ENCODE results near the gene UBN2.

The UBN2 gene

DNA sequence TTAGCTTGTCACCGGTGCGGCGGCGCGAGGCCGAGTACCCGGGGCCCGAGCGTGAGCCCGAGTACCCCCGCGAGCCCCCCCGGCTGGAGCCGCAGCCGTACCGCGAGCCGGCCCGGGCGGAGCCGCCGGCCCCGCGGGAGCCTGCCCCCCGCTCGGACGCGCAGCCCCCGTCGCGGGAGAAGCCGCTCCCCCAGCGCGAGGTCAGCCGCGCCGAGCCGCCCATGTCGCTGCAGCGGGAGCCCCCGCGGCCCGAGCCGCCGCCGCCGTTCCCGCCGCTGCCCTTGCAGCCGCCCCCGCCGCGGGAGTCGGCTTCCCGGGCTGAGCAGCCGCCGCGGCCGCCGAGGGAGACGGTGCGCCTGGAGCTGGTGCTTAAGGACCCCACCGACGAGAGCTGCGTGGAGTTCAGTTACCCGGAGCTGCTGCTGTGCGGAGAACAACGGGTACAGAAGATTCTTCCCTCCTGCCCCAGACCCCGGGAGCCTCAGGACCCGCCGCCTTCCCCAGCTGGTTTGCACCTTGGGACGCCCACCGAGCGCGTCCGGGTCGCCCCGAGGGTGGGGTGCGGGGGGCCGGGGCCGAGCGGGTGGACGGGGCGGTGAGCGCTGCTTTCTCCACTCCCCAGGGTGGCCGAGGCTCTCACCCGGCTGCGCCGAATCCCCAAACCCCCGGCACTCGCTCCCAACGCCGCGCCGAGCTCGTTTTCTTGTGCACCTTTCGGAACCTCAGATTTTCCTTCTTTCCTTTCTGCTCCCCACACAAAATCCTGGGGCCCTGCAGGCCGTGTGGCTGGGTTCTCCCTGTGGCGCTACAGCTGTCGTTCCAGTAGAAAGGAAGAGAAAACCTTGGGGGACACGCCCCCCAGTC, 708 bp downstream of the UBN2 start:
- peak in 1 of 3 experiments; percentile 9 for DNase-seq (ENCODE audit: low read depth in 3 of 3)

DNA sequence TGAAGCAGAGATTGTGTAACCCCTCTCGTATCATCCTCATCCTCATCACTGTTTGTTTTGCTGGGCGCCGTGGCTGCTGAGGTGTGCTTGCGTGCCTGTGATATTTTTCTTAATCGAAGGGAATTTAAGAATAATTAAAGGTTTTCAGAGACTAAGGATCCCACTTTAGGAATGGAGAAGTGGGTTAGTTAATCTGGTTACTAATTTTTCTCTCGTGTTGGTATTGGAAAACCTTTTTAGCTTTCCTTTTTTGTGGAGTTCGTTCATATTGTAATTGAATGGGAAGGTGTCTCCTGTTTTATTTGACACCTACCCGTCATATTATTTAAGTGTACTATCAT, 1.3 kb downstream of the UBN2 start:
- no peak for DNase-seq (ENCODE audit: low read depth in 3 of 3)

DNA sequence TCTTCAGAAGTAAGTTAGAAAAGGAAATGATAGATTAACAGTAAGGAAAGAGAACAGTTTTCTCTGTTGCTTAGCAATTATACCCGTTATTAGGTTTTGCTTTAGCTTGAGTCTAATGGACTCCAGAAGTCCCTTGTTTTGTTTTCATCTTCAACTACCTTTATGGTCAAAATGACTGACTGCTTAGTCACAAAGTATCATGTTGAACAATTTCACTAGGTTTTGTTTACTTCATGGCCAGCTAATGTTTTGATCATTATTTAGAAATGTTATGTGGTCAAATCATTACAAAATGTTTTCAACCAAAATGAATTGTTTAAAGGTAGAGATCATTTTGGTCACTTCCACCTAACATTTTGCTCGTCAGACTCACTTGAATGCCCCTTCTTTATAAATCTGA, 1.9 kb downstream of the UBN2 start:
- no peak for DNase-seq (ENCODE audit: low read depth in 3 of 3)

DNA sequence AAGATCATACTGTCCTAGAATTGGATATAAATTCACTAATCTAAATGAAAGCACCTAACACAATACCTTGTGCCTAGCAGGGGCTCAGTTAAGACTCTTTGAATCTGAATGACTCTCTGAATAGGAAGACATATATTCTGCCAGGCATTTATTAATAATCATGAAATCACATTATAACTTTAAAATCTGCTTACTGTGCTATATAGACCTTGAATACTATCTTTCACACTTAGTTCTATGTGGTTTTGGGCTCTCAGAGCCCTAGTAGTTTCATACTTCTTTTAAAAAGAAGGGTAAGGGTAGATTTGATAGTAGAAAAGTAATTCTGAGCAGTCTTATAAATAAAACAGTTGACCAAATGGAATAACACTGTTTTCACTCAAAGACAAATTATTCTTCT, 10.2 kb downstream of the UBN2 start:
- no peak for DNase-seq (ENCODE audit: low read depth in 3 of 3)

DNA sequence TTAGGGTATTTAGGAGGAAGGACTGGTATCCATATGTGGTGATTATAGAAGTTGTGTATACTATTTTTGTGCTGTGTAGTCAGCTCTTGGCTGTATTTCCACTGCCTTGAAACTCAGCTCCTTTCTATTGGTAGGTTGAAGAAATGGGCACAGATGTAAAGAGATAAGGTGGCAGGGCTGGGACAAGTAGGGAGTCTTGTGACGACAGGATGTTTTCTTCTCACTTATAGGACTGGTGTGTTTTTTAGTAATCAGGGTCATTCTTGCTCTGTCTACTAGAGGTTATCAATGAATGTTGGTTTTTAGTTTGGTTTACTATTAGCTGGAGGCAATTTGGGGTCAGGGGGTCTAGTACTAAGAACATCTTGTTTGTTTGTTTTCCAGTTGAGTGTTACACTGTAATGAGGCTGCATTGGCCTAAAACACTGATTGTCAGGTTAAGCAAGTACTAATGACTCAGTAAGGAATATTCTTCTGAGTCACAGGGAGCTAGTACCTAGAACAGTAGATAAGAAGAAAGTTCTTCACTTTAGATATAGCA, 11.8 kb downstream of the UBN2 start:
- DNase-seq (ENCODE audit: low read depth in 3 of 3): no peak

DNA sequence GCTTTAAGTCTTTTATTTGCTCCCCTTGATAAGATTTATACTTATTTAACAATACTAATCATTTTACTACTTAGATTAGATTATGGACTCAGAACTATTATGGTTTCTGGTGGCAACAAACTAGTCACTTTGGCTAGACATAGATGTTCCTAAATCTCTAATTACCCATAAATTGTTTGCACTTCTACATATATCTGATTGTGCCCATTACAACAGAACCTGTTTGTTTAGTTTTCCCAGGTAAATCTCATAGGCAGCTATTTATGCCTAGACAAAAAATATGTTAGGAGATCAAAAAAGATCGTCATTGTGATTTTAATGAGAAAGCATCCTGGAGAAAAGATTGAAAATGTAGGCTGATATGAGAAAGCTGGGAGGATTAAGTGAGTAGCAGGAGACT, 14.4 kb downstream of the UBN2 start:
- no peak for DNase-seq (ENCODE audit: low read depth in 3 of 3)

DNA sequence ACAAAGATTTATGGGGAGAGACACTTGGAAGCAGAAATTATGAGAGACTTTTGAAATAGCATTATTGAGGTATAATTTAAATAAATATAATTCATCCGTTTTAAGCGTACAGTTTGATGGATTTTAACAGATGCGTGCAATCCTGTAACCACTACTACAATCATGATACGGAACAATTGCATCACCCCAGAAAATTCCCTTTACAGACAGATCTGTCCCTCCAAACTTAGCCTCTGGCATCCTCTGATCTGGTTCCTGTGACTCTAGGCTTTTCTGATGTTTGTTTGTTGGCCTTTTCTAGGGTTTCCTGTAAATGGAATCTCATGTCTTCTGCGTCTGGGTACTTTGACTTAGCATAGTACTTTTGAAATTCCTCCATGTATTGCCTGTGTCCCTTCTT, 15.5 kb downstream of the UBN2 start:
- DNase-seq (ENCODE audit: low read depth in 3 of 3): no peak

DNA sequence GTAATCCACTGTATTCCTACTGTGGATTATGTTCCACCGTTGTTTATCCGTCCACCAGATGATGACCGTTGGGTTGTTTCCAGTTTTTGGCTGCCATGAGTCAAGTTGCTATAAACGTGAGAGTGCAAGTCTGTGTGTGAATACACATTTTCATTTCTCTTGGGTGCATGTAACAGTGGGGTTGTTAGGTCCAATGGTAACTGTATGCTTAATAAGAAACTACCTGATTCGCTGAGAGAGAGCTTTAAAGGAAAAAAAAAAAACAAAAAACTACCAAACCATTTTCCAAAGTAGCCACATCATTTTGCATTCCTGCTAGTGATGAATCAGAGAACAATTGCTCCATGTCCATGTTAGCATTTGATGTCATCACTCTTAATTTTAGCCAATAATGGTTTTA, 15.9 kb downstream of the UBN2 start:
- DNase-seq (ENCODE audit: low read depth in 3 of 3): no peak

DNA sequence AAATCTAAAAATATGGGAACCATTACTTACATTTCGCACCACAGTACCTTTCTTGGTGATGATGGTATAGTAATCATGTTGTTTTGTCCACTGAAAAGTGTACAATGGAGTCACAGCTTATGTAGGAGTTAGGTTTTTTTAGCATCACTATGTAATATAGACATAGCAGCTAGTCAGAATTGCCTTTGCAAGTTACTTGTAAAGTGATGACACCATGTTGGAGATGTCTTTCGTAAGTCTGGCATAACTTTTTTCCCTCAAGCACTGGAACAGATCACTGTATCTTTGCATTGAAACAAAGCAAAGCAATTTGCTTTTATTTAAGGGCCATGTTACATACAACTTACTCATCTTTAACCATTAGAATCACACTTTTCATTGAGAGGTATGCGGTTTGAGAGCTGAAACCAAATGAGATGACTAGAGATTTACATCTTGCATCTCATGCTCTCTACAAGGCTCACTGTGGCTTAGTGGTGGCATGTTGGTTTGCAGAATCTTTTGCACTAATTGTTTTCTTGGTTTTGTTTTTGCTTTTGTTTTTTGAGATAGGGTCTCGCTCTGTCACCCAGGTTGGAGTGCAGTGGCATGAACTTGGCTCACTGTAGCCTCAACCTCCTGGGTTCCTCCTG, 18.3 kb downstream of the UBN2 start:
- no peak for DNase-seq (ENCODE audit: low read depth in 3 of 3)

DNA sequence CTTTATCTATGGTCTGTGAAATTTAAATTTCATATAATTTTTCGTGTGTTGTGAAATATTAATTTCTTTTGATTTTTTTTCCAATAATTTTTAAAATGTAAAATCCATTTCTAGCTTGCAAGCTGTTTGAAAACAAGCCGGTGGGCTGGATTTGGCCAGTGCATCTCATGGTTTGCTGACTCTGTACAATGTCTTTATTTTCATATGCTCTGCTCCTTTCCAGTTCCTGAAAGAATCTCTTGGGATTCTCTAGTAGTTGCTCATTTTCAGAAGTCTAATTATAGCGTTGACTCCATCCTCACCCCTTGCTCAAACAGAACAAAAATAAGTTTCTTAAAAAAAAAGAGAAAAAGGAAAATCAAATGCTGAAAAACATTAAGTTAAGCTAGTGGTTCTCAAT, 21.4 kb downstream of the UBN2 start:
- no peak for DNase-seq (ENCODE audit: low read depth in 3 of 3)

DNA sequence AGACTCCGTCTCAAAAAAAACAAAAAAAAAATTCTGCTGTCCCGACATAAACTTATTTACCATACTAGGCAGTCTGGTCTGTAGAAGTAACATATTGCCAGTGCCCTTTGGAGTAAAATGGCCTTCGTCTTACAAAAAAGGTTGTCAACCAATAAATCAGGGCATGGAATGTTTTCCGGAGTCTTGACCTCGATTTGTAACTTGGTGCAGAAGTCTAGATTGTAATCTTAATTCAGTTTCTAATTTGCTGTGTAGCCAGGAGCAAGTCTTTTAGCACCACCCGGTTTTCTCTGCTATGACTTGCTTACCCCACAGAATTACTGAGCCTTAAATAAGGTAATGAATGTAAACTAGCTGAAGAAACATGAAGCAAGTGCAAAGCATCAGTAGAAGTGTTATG, 23.2 kb downstream of the UBN2 start:
- DNase-seq (ENCODE audit: low read depth in 3 of 3): no peak

DNA sequence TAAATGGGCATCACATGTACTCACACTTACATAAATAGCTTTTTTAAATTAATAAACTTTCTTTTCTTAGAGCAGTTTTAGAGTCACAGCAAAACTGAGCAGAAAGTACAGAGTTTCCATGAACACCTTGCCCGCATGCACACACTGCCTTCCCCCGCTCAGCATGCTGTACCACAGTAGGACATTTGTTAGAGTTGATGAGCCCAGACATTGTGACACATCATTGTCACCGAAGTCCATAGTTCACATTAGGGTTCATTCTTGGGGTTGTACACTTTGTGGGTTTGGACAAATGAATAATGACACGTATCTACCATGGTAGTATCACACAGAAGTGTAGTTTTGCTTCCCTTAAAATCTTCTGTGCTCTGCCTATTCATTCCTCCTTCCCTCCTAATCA, 23.7 kb downstream of the UBN2 start:
- no peak for DNase-seq (ENCODE audit: low read depth in 3 of 3)

DNA sequence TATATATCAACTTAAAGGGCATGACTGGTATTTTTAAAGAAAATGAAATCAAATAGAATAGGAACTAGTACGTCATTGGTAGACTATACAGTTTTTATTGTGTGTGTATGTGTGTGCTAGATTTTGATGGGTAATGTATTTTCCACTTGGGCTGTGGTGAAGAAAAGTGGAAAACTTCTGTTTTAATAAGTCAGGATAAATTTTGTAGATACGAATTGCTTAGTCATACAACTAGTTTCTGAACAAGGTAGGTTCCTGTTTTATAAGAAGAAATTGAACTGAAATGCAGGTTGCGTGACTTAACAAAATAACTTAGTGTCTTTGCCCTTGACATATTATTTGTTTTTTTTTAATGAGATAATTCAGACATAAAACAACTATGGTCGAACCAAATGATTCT, 24.3 kb downstream of the UBN2 start:
- no peak for DNase-seq (ENCODE audit: low read depth in 3 of 3)

DNA sequence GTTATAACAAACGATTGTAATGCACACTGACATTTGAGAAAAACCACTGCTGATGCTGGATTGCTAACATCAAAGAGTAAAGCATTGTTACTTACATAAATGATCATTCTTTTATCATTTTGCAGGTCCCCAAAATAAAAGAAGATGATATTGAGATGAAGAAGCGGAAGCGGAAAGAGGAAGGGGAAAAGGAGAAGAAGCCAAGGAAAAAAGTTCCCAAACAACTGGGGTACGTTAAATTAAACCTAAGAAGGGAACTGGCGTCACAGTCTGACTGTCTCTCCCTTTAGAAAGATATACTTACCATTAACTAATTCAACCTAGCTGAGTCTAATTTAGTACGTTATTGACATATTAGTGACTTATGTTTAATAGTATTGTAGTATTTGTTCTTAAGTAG, 28.1 kb downstream of the UBN2 start:
- no peak for DNase-seq (ENCODE audit: low read depth in 3 of 3)

DNA sequence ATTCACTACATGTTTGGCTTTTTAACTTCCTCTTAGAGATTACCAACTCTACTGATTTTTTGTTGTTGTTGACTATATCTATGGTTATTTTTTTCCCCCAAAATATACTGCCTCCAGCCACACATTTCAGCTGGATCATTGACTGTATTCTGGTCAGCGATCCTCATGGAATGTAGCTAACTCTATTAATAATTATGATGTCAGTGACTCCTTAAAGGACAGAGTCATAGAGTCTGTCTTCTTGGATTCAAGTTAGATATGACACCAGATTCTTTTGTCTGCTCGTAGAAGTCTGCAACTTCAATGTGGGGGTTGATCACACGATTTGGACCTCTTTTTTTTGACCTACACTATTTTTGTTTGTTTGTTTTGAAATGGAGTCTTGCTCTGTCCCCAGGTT, 33.2 kb downstream of the UBN2 start:
- DNase-seq (ENCODE audit: low read depth in 3 of 3): no peak

DNA sequence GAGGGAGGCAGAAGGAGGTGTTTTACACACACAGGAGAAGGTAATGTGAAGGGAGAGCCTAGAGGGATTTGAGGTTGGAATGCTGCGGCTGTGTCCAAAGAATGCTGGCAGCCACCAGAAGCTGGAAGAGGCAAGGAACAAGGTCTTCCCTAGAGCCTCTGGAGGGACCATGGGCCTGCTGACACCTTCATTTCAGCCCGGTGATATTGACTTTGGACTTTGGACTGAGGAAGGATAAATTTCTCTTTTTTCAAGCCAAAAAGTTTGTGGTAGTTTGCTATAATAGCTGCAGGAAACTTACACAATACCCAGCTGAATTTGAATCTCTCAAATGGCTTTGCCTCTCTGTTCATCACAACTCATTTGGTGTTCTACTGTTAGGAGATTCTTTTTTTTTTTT, 34.6 kb downstream of the UBN2 start:
- DNase-seq (ENCODE audit: low read depth in 3 of 3): no peak

DNA sequence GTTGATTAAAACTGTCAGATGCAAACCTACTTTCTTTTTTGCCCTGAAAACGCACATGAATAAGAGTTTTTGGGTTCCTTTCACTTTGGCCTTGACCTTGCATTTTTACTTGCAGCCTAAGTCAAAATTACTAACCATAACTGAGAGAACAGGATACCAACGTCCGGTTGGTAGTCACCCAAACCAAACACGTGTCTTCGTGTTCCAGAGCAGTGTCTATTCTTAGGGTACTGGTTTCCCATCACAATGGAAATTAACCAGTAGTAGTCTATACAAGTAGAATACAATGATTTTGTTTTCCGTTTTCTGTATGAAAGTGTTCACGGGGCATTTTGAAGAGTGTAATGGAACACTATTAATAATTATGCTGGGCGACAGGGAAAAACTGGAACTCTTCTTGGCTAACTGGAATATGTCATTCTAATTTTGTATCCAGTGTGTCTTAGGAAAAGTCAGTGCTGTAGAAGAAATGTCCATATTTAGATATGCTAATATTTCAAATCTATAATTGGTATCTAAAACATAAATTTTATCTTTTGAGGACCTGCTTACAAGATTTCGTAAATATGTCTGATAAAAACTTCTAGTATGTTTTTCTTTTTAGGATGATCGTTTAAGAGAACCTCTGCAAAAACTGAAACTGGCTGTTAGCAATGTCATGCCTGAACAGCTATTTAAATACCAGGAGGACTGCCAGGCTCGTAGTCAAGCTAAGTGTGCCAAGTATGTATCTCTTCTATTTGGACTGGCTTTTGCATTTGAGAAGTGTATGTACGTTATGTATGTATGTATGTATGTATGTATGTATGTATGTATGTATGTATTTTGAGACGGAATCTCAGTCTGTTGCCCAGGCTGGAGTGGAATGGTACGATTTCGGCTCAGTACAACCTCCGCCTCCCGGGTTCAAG, 40.9 kb downstream of the UBN2 start:
- DNase-seq (ENCODE audit: low read depth in 3 of 3): no peak

DNA sequence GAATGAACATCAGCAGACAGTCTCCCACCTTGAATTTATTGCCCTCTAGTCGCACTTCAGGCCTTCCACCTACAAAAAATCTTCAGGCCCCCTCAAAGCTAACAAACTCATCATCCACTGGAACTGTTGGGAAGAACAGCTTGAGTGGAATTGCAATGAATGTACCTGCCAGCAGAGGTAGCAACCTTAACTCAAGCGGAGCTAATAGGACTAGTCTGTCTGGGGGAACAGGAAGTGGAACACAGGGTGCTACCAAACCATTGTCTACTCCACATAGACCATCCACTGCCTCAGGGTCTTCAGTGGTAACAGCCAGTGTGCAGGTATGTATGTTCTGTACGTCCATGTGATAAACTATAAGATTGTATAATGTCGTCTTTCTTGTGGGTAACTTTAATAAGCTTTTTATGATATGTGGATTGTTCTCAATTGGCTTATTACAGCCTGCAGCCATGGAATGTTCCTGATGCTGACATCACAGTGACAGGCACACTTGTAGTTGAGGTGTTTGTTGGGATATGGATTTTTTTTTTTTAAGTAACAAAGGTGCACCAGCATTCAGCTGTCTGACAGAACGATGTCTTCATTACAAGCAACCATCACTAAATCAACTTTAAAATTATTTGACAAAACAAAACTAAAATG, 53.3 kb downstream of the UBN2 start:
- DNase-seq (ENCODE audit: low read depth in 3 of 3): no peak

DNA sequence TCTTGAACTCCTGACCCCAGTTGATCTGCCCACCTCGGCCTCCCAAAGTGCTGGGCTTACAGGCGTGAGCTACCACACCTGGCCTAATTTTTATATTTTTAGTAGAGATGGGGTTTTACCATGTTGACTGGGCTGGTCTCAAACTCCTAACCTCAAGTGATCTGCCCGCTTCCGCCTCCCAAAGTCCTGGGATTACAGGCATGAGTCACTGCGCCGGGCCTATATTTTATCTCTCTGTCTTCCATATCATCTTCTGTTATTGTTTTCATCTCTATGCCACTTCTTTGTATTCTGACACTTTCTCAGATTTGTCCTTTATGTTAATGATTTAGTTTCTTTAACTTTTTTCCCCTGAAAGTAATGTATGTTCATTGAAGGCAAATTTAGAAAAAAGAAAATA, 55.1 kb downstream of the UBN2 start:
- no peak for DNase-seq (ENCODE audit: low read depth in 3 of 3)

DNA sequence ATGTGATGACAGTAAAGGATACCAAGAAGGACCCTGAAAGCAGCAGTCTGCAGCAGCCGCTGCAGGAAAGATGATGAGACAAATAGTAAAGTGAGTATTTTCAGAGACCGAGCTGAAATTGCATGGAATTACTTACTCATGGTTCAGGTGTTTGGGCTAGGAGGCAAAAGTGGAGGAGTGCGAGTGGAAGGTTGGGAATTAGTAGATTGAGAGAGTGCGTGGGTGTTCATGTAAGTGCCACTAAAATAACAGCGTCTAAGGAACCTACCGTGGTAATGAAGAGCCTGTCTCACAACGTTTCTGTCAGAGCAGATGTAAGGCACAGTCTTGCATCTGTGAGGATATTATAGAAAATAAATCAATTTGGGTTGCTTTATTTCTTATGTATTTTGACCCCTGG, 61.8 kb downstream of the UBN2 start:
- DNase-seq (ENCODE audit: low read depth in 3 of 3): no peak

DNA sequence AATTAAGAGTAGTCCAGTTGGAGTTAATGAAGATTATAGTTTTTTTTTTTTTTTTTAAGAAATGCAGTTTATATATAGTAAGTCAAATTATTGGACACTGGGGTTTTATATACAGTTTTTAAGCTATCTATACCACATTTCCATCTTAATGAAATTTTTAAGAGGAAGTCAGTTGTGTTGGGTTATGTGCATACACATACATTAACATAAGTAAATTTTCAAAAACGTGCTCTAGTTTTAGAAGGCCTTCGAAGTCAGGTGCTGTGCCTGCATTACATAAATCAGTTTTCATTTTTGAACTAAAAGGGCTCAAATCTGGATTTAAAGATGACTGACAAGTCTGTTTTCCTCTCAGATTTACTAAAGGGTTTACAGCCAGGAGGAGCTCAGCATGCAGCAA, 62.5 kb downstream of the UBN2 start:
- no peak for DNase-seq (ENCODE audit: low read depth in 3 of 3)

DNA sequence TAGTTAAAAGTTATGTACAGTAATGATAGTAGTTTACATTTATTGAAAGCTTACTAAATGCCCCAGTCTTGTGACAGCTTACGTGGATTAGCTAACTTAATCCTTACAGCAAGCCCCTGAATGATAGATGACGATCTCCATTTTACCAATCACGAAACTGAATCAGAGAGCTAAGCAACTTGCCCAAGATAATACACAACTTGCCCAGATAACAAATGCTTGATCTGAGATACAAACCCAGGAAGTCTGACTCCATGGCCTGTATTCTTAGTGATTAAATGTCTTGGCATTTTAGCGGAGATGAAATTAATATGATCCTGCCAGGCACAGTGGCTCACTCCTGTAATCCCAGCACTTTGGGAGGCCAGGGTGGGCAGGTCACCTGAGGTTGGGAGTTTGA, 63.2 kb downstream of the UBN2 start:
- DNase-seq (ENCODE audit: low read depth in 3 of 3): no peak
